ENCODE measurements around the gene CCDC85B.

DNA sequence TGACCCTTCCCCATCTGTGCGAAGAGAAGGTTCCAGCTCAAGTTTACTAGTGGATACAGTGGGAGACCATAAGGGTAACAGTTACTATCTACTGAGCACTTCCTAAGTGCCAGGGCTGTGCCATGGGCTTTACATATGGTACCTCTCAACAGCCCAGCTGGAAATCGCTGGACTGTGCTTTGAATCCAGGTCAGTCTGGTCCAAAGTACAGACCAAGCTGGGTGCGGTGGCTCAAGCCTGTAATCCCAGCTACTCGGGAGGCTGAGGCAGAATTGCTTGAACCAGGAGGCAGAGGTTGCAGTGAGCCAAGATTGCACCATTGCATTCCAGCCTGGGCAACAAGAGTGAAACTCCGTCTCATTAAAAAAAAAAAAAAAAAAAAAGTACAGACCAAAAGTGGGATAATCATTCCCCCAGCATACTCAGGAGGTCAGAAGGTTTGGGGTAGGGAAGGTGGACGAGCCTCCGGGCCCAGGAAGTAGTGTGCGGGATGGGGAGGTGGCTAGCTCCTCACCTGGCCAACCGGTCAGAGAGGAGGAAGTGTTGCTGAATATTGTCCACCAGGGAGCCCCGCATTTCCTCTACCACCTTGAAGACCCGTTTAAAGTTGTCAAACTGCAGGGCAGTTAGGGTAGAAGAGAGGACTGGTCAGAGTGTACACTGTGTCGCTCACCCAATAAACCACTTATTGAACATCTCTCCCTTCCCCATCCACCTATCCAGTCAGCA, 4.5 kb upstream of the CCDC85B start:
- TF ChIP-seq POLR2A (IDR thresholded peaks at IDR 0.05), result no peak
- TF ChIP-seq, protein P1, sequence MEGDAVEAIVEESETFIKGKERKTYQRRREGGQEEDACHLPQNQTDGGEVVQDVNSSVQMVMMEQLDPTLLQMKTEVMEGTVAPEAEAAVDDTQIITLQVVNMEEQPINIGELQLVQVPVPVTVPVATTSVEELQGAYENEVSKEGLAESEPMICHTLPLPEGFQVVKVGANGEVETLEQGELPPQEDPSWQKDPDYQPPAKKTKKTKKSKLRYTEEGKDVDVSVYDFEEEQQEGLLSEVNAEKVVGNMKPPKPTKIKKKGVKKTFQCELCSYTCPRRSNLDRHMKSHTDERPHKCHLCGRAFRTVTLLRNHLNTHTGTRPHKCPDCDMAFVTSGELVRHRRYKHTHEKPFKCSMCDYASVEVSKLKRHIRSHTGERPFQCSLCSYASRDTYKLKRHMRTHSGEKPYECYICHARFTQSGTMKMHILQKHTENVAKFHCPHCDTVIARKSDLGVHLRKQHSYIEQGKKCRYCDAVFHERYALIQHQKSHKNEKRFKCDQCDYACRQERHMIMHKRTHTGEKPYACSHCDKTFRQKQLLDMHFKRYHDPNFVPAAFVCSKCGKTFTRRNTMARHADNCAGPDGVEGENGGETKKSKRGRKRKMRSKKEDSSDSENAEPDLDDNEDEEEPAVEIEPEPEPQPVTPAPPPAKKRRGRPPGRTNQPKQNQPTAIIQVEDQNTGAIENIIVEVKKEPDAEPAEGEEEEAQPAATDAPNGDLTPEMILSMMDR (IDR thresholded peaks at IDR 0.05), result no peak
